Glomerular endothelial cell (primary cell): ENCODE results near the gene PTPRG. TPM values are rescaled to one million over a fixed set of nuclear protein-coding genes. Genes with fewer than 3 reads are reported as not detected.
"Not testable (repeated sequence)": the region's sequence is repeated elsewhere in the genome, so short reads cannot be mapped to it uniquely, and the experiment has no call there.

Experiments used
- DNase-seq: peaks from one replicate; pipeline ENCODE4 v3.0.0-alpha.2; 2011; ENCODE audit warnings: low read depth, low spot score; ENCODE audit errors: extremely low read depth
- total RNA-seq: library from RNA; depleted of rRNA; stranded (reverse); fragments of >200 nt; gene quantifications from 2 replicates; pipeline ENCODE4 v1.2.3, GENCODE V29; 2015

PTPRG gene
- total RNA-seq, 1 donor from 2014 or later: 30.5 TPM

- DNase-seq: no peak
Observed at GRCh38 chr3:61742006-61742405, 180.6 kb downstream of the PTPRG start.

- no peak for DNase-seq
Observed at GRCh38 chr3:61743067-61743466, 181.7 kb downstream of the PTPRG start.

GRCh38 chr3:61743686-61744242 lies 182.4 kb downstream of the PTPRG start:
- DNase-seq: no peak

GRCh38 chr3:61748288-61748687 lies 186.9 kb downstream of the PTPRG start:
- no peak for DNase-seq

GRCh38 chr3:61750766-61751165 lies 189.4 kb downstream of the PTPRG start:
- DNase-seq: no peak

- DNase-seq: no peak
Observed at GRCh38 chr3:61758839-61759238, 197.5 kb downstream of the PTPRG start.

- not testable (repeated sequence) for DNase-seq
Observed at GRCh38 chr3:61760783-61761182, 199.4 kb downstream of the PTPRG start.

- no peak for DNase-seq
Observed at GRCh38 chr3:61761694-61762430, 200.5 kb downstream of the PTPRG start.

- no peak for DNase-seq
Observed at GRCh38 chr3:61765157-61765876, 203.9 kb downstream of the PTPRG start.

GRCh38 chr3:61768284-61769037 lies 207.1 kb downstream of the PTPRG start:
- no peak for DNase-seq

GRCh38 chr3:61769266-61769990 lies 208.1 kb downstream of the PTPRG start:
- DNase-seq: no peak

- DNase-seq: no peak
Observed at GRCh38 chr3:61771976-61772375, 210.6 kb downstream of the PTPRG start.

- no peak for DNase-seq
Observed at GRCh38 chr3:61772456-61772855, 211.1 kb downstream of the PTPRG start.

- no peak for DNase-seq
Observed at GRCh38 chr3:61774279-61774890, 213.0 kb downstream of the PTPRG start.

GRCh38 chr3:61776390-61776789 lies 215.0 kb downstream of the PTPRG start:
- DNase-seq: no peak

- DNase-seq: no peak
Observed at GRCh38 chr3:61777483-61777882, 216.1 kb downstream of the PTPRG start.

- DNase-seq: no peak
Observed at GRCh38 chr3:61778095-61778494, 216.7 kb downstream of the PTPRG start.

- DNase-seq: no peak
Observed at GRCh38 chr3:61780016-61780415, 218.6 kb downstream of the PTPRG start.

GRCh38 chr3:61780455-61781228 lies 219.3 kb downstream of the PTPRG start:
- no peak for DNase-seq
